ENCODE results near the gene OSBPL5. TPM values are rescaled to one million over a fixed set of nuclear protein-coding genes. Genes with fewer than 3 reads are reported as not detected.

Gene OSBPL5
- total and polyA plus RNA-seq, 12 donors: 2.7 to 30.6 (median 20.7) TPM

GRCh38 chr11:3051196-3052108 lies 113.7 kb downstream of the OSBPL5 start:
- no peak for DNase-seq
- intact Hi-C loops (cut with DNase I): no loop called here
- Histone ChIP-seq H3K27me3 (no peaks in the 10 kb centered on the region), H3K36me3 (replicated peaks in 1 of 2) (no peaks in the 10 kb centered on the region), H3K4me1 (replicated peaks in 1 of 2) (peaks cover 17 to 32% of the 10 kb centered on the region in 2 donors), H3K27ac (no peak overlapping the region), H3K9me3 (replicated peaks in 1 of 3) (no peaks in the 10 kb centered on the region), H3K4me3 (no peak overlapping the region)
- TF ChIP-seq POLR2A (IDR thresholded peaks at IDR 0.05): no peak
- no peak for TF ChIP-seq CTCF (IDR thresholded peaks at IDR 0.05)
- WGBS, 4 donors: 86 to 97% (median 87%) methylated on average over 10 to 13 of the region's 13 CpGs

GRCh38 chr11:3050386-3051195 lies 114.5 kb downstream of the OSBPL5 start:
- intact Hi-C loops (cut with DNase I): no loop called here
- DNase-seq: no peak
- Histone ChIP-seq H3K36me3 (replicated peaks in 1 of 2) (no peaks in the 10 kb centered on the region), H3K27me3 (no peaks in the 10 kb centered on the region), H3K9me3 (replicated peaks in 1 of 3) (no peaks in the 10 kb centered on the region), H3K4me1 (replicated peaks in 1 of 2) (peaks cover 17 to 23% of the 10 kb centered on the region in 2 donors), H3K27ac (peak overlapping the region in 4 of 5 donors; percentile 64 to 90 (median 78)), H3K4me3 (no peak overlapping the region)
- TF ChIP-seq CTCF (IDR thresholded peaks at IDR 0.05) (no peak), POLR2A (IDR thresholded peaks at IDR 0.05) (no peak)
- 92 to 95% (median 94%) methylated on average over 17 to 18 of the region's 18 CpGs for WGBS, 4 donors

- DNase-seq: peak; percentile 83 to 97 (median 96)
- H3K27me3 ChIP-seq: no peaks in the 10 kb centered on the region
- H3K4me1 ChIP-seq (replicated peaks in 1 of 2): peaks cover 17 to 23% of the 10 kb centered on the region in 2 donors
- H3K9me3 ChIP-seq (replicated peaks in 1 of 3): no peaks in the 10 kb centered on the region
- peak overlapping the region in 4 of 5 donors; percentile 65 to 90 (median 84) for H3K27ac ChIP-seq
- WGBS, 4 donors: 37 to 49% (median 41%) methylated on average over 9 to 18 of the region's 18 CpGs
- TF ChIP-seq CTCF (IDR thresholded peaks at IDR 0.05): peak in 5 of 6 experiments; percentile 25 to 51 (median 41)
- TF ChIP-seq POLR2A (IDR thresholded peaks at IDR 0.05): peak in 1 of 2 donors; percentile 67
- H3K36me3 ChIP-seq (replicated peaks in 1 of 2): peaks cover 0 to 3% of the 10 kb centered on the region in 2 donors
- H3K4me3 ChIP-seq: no peak overlapping the region
- intact Hi-C loops (cut with DNase I): no loop called here
Observed at GRCh38 chr11:3049430-3050243, 115.5 kb downstream of the OSBPL5 start.
